Measurements from ENCODE around the gene HTR6.

DNA sequence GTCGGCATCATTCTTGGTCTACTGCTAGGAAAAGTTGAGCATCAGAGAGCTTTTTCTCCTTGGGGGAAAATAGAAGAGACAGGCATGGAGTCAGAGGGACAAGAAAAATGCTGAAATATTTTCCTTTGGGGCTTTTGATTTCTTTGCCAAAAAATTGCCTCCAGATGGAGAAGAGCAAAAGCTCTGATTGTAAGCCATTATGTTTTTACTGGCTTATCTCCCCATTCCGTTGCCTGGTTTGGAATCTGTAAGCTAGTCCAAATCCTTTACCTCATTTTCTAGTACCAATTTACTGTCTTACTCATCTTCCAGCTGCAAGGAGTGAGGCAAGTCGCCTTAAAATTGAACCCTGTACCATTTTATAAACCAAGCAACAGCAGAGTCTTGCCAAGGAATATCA lies 43.9 kb upstream of the HTR6 start:
- TF ChIP-seq, protein P1, sequence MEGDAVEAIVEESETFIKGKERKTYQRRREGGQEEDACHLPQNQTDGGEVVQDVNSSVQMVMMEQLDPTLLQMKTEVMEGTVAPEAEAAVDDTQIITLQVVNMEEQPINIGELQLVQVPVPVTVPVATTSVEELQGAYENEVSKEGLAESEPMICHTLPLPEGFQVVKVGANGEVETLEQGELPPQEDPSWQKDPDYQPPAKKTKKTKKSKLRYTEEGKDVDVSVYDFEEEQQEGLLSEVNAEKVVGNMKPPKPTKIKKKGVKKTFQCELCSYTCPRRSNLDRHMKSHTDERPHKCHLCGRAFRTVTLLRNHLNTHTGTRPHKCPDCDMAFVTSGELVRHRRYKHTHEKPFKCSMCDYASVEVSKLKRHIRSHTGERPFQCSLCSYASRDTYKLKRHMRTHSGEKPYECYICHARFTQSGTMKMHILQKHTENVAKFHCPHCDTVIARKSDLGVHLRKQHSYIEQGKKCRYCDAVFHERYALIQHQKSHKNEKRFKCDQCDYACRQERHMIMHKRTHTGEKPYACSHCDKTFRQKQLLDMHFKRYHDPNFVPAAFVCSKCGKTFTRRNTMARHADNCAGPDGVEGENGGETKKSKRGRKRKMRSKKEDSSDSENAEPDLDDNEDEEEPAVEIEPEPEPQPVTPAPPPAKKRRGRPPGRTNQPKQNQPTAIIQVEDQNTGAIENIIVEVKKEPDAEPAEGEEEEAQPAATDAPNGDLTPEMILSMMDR (conservative IDR thresholded peaks at IDR 0.05 in 1 of 2, IDR thresholded peaks at IDR 0.05 in 1 of 2; ENCODE audit: extremely low read depth in 1 of 2, insufficient read depth in 1 of 2, low read depth in 1 of 2, low read length in 2 of 2), result no peak
- no peak for TF ChIP-seq EZH2 (IDR thresholded peaks at IDR 0.05; ENCODE audit: borderline replicate concordance, low read length)
